HepG2 (cell line): ENCODE data around the gene ARFGAP2. TPM values are rescaled to one million over a fixed set of nuclear protein-coding genes. Genes with fewer than 3 reads are reported as not detected.

Source experiments
- AGO1 ChIP-seq: fragments of 200-400 bp; formaldehyde crosslinking; IDR thresholded peaks from 2 replicates; pipeline ENCODE4 v1.6.1; 2017; ENCODE audit warnings: mild to moderate bottlenecking, low read depth, low read length, moderate library complexity; ENCODE audit not compliant: poor library complexity, severe bottlenecking
- ARNT2 ChIP-seq: sonication (generic); formaldehyde crosslinking; IDR thresholded peaks from 2 replicates; pipeline ENCODE4 v1.8.0; 2022; ENCODE audit warnings: mild to moderate bottlenecking, low read depth, missing genetic modification reagents, moderate library complexity
- ARNTL ChIP-seq: sonication (generic); formaldehyde crosslinking; IDR thresholded peaks from 2 replicates; pipeline ENCODE4 v1.4.0; 2020; ENCODE audit warnings: mild to moderate bottlenecking, missing genetic modification reagents
- CBX2 ChIP-seq, 2 experiments: fragments of 200-600 bp in 1 of 2; sonication (generic); formaldehyde crosslinking in 1 of 2; IDR thresholded peaks; 2 replicates each; pipeline versions ENCODE4 v1.7.0 to v1.8.1; 2018 to 2022; ENCODE audit warnings: low read depth in 2 of 2, low read length in 1 of 2, mild to moderate bottlenecking in 1 of 2, missing genetic modification reagents in 1 of 2
- CBX5 ChIP-seq: sonication (generic); formaldehyde crosslinking; IDR thresholded peaks from 2 replicates; pipeline ENCODE4 v1.4.0; 2020; ENCODE audit warnings: missing genetic modification reagents, borderline replicate concordance
- GABPA ChIP-seq, 2 experiments: IDR thresholded peaks; 2 replicates each; pipeline ENCODE4 v1.6.1; 2011 to 2016; ENCODE audit warnings: low read depth in 2 of 2, low read length in 1 of 2, missing biosample characterization in 1 of 2, missing genetic modification characterization in 1 of 2
- GTF2F1 ChIP-seq: fragments of 150-350 bp; IDR thresholded peaks from 2 replicates; pipeline ENCODE4 v1.6.1; 2014; ENCODE audit warnings: low read length
- HMGA1 ChIP-seq: sonication (generic); formaldehyde crosslinking; conservative IDR thresholded peaks from 2 replicates; pipeline ENCODE4 v1.4.0; 2020; ENCODE audit warnings: missing genetic modification reagents
- HNF4A ChIP-seq: sonication (generic); formaldehyde crosslinking; IDR thresholded peaks from 2 replicates; pipeline ENCODE4 v1.4.0; 2020; ENCODE audit warnings: missing genetic modification reagents
- KDM3A ChIP-seq: IDR thresholded peaks from 2 replicates; pipeline ENCODE4 v1.6.1; 2018; ENCODE audit warnings: low read depth, missing compliant biosample characterization
- KDM5B ChIP-seq: sonication (generic); formaldehyde crosslinking; IDR thresholded peaks from 2 replicates; pipeline ENCODE4 v1.4.0; 2020; ENCODE audit warnings: missing genetic modification reagents, mild to moderate bottlenecking, borderline replicate concordance
- KLF12 ChIP-seq: sonication (generic); formaldehyde crosslinking; IDR thresholded peaks from 2 replicates; pipeline ENCODE4 v1.4.0; 2020; ENCODE audit warnings: missing genetic modification reagents, borderline replicate concordance
- NCOA2 ChIP-seq: sonication (generic); formaldehyde crosslinking; IDR thresholded peaks from 2 replicates; pipeline ENCODE4 v1.8.0; 2022; ENCODE audit warnings: inconsistent platforms
- ONECUT2 ChIP-seq: sonication (generic); formaldehyde crosslinking; IDR thresholded peaks from 2 replicates; pipeline ENCODE4 v1.4.0; 2020; ENCODE audit warnings: missing genetic modification reagents
- SMAD9 ChIP-seq: sonication (generic); formaldehyde crosslinking; IDR thresholded peaks from 2 replicates; pipeline ENCODE4 v1.5.1; 2020; ENCODE audit warnings: mild to moderate bottlenecking, missing genetic modification reagents
- TARDBP ChIP-seq: sonication (generic); formaldehyde crosslinking; IDR thresholded peaks from 2 replicates; pipeline ENCODE4 v1.8.0; 2022; ENCODE audit warnings: mild to moderate bottlenecking, missing genetic modification reagents
- TEF ChIP-seq: sonication (generic); formaldehyde crosslinking; IDR thresholded peaks from 2 replicates; pipeline ENCODE4 v1.5.0; 2020; ENCODE audit warnings: missing genetic modification reagents
- YEATS4 ChIP-seq: sonication (generic); formaldehyde crosslinking; IDR thresholded peaks from 2 replicates; pipeline ENCODE4 v1.4.0; 2020; ENCODE audit warnings: missing genetic modification reagents, borderline replicate concordance
- ZNF160 ChIP-seq: sonication (generic); formaldehyde crosslinking; IDR thresholded peaks from 2 replicates; pipeline ENCODE4 v1.8.0; 2022; ENCODE audit warnings: mild to moderate bottlenecking, inconsistent platforms, missing genetic modification reagents
- ZNF224 ChIP-seq: sonication (generic); formaldehyde crosslinking; IDR thresholded peaks from 2 replicates; pipeline ENCODE4 v1.5.0; 2020; ENCODE audit warnings: mild to moderate bottlenecking, missing genetic modification reagents
- ZNF232 ChIP-seq: sonication (generic); formaldehyde crosslinking; IDR thresholded peaks from 2 replicates; pipeline ENCODE4 v1.4.0; 2020; ENCODE audit warnings: missing genetic modification reagents, borderline replicate concordance
- ZNF234 ChIP-seq: sonication (generic); formaldehyde crosslinking; conservative IDR thresholded peaks from 2 replicates; pipeline ENCODE4 v1.5.1; 2020; ENCODE audit warnings: mild to moderate bottlenecking, missing genetic modification reagents
- ZNF329 ChIP-seq: sonication (generic); formaldehyde crosslinking; IDR thresholded peaks from 2 replicates; pipeline ENCODE4 v1.9.0; 2021; ENCODE audit warnings: low read depth, mild to moderate bottlenecking, missing genetic modification reagents
- ZNF362 ChIP-seq: sonication (generic); formaldehyde crosslinking; IDR thresholded peaks from 2 replicates; pipeline ENCODE4 v1.4.0; 2020; ENCODE audit warnings: missing genetic modification reagents, mild to moderate bottlenecking, borderline replicate concordance
- ZNF558 ChIP-seq: sonication (generic); formaldehyde crosslinking; IDR thresholded peaks from 2 replicates; pipeline ENCODE4 v1.9.0; 2022; ENCODE audit warnings: mild to moderate bottlenecking, missing genetic modification reagents, borderline replicate concordance
- polyA plus RNA-seq, 8 experiments: library from polyadenylated mRNA; depleted of rRNA in 3 of 8; stranded (reverse) in 7 of 8; unstranded in 1 of 8; fragments of >200 nt; fragmentation: Illumina TruSeq in 4 of 8; extraction: Trizol in 4 of 8; gene quantifications; 2 replicates each; pipeline versions ENCODE4 v1.2.1 to v1.2.3, GENCODE V29; 2011 to 2016; ENCODE audit warnings: low read depth in 4 of 8, missing spikeins in 1 of 8, mixed read lengths in 1 of 8; ENCODE audit not compliant: insufficient read depth in 1 of 8
- total RNA-seq, 5 experiments: library from RNA; depleted of rRNA; stranded (reverse); fragments of >200 nt; fragmentation: Illumina TruSeq; extraction: Trizol; gene quantifications; 2 replicates each; pipeline ENCODE4 v1.2.3, GENCODE V29; 2016; ENCODE audit warnings: low read depth in 1 of 5
- TF ChIP-seq, protein P1 (sequence below): IDR thresholded peaks from 2 replicates; pipeline ENCODE4 v1.6.1; 2016; ENCODE audit warnings: low read depth

The ARFGAP2 gene
- total and polyA plus RNA-seq, 2 of the 13 experiments (the other 11 are each of a cell fraction or from before 2014, with no cell fraction given) = 32.3 to 75.3 TPM

DNA sequence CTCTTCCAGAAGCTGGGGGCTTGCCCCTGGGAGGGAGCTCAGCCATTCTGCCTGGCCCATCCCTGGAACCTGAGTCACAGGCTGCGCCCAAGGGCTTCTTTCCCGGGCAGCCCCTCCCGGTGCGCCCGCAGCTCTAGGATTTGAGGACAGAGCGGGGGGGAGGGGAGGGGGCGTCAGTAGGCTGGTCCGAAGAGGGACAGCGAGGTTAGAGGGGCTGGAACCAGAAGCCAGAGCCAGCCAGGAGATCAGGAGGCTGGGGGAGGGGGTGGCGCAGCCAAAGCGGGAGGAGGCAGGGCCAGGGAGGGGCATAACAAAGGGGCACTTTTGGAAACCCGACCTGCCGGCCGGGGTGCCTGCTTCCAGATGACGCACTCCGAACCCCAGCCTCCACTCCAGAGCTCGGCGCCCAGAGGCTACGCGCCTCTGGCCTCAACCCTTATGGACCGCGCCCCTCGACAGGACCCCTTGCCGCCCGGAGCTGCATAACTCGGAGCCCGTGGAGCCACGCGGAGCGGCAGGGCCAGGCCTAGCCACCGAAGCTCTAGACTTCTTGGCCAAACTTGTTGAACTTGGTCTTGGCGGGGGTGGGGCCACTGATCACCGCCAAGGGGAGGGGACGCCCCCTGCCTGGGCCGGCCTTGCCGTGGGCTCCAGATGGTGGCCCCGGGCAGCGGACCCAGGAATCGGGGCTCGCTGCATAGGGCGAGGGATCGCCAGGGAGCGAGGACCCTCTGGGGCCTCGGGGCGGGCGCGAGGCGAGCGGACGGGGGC is 8.8 kb upstream of the ARFGAP2 start (continued):
- no peak for TF ChIP-seq HNF4A
- no peak for TF ChIP-seq GABPA (IDR thresholded peaks at IDR 0.05; ENCODE audit: low read depth, low read length)
- TF ChIP-seq GABPA (CRISPR knock-in tag; IDR thresholded peaks at IDR 0.05; ENCODE audit: low read depth) = no peak
- peak; percentile 16; the same call in 1 of the 2 replicates for TF ChIP-seq ARNT2 (CRISPR knock-in tag)
- TF ChIP-seq ZNF160 = no peak
- TF ChIP-seq YEATS4 = no peak; the same call in 1 of the 2 replicates
- peak; percentile 8 for TF ChIP-seq AGO1
- no peak; the same call in 1 of the 2 replicates for TF ChIP-seq TARDBP (CRISPR knock-in tag)
- no peak for TF ChIP-seq ARNTL (CRISPR knock-in tag)
- no peak for TF ChIP-seq TEF (CRISPR knock-in tag)
- no peak for TF ChIP-seq ZNF362 (CRISPR knock-in tag)
- no peak for TF ChIP-seq HMGA1 (CRISPR knock-in tag)
- TF ChIP-seq ONECUT2 (CRISPR knock-in tag) = no peak
- no peak; the same call in 1 of the 2 replicates for TF ChIP-seq ZNF329 (CRISPR knock-in tag)
- peak; percentile 38; the same call in 1 of the 2 replicates for TF ChIP-seq ZNF558
- TF ChIP-seq KDM5B = peak; percentile 46; the same call in 1 of the 2 replicates
- TF ChIP-seq CBX5 (CRISPR knock-in tag) = no peak
- TF ChIP-seq ZNF224 = 0 out of 2 replicates have a peak, but pooled peaks have one; percentile 23
- no peak for TF ChIP-seq KDM3A (CRISPR knock-in tag)
- TF ChIP-seq KLF12 = peak; percentile 89; the same call in 1 of the 2 replicates
- peak; percentile 44 for TF ChIP-seq NCOA2 (CRISPR knock-in tag)
- TF ChIP-seq, protein P1, sequence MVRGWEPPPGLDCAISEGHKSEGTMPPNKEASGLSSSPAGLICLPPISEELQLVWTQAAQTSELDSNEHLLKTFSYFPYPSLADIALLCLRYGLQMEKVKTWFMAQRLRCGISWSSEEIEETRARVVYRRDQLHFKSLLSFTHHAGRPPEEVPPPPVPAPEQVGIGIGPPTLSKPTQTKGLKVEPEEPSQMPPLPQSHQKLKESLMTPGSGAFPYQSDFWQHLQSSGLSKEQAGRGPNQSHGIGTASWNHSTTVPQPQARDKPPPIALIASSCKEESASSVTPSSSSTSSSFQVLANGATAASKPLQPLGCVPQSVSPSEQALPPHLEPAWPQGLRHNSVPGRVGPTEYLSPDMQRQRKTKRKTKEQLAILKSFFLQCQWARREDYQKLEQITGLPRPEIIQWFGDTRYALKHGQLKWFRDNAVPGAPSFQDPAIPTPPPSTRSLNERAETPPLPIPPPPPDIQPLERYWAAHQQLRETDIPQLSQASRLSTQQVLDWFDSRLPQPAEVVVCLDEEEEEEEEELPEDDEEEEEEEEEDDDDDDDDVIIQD (CRISPR knock-in tag) = no peak
- TF ChIP-seq CBX2 (IDR thresholded peaks at IDR 0.05; ENCODE audit: low read depth, low read length) = no peak
- no peak for TF ChIP-seq CBX2 (CRISPR knock-in tag; IDR thresholded peaks at IDR 0.05; ENCODE audit: low read depth)
- no peak for TF ChIP-seq ZNF232 (CRISPR knock-in tag)
- peak; percentile 92; the same call in 1 of the 2 replicates for TF ChIP-seq ZNF234
- TF ChIP-seq SMAD9 = no peak
- no peak for TF ChIP-seq GTF2F1
